ENCODE results near the gene CNTNAP1.

DNA sequence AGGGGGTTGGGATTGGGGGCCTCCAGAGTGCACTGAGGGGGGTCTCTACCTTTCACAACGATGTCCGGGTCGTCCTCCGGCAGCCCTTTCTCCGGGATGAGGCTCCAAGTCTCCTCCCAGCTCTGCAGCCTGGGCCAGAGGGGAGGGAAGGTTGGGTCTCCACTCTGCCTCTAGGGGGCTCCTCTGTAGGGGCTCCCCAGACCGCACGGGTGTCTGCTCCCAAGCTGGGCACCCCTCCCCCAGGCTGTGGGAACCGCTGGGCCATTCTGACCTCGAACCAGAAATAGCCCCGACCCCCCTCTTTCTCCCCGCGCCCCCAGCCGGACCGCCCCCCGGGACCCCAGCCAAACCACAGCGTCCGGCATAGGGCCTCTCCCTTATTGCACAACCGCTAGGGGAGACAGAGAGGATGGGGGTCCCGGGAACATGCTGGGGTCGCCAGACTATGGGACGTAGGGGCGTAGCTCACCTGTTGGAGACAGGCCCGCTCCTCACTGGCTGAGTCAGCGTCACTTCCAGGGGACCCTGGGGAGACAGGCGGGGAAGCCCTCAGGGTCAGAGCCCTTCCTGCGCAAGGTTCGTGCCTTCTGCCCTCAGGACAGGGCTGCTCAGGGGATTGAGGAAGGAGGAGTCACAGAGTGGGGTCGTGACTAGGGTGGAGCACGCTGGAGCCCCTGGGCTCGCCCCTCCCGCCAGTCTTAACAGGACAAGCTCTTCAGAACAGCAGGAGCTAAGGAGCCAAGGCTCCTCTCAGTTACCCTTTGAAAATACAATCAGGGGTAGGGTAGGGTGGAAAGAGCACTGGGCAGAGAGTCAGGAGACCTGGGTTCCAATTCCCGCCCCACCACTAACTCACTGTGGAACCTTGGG is 8.2 kb upstream of the CNTNAP1 start:
- TF ChIP-seq, protein P1, sequence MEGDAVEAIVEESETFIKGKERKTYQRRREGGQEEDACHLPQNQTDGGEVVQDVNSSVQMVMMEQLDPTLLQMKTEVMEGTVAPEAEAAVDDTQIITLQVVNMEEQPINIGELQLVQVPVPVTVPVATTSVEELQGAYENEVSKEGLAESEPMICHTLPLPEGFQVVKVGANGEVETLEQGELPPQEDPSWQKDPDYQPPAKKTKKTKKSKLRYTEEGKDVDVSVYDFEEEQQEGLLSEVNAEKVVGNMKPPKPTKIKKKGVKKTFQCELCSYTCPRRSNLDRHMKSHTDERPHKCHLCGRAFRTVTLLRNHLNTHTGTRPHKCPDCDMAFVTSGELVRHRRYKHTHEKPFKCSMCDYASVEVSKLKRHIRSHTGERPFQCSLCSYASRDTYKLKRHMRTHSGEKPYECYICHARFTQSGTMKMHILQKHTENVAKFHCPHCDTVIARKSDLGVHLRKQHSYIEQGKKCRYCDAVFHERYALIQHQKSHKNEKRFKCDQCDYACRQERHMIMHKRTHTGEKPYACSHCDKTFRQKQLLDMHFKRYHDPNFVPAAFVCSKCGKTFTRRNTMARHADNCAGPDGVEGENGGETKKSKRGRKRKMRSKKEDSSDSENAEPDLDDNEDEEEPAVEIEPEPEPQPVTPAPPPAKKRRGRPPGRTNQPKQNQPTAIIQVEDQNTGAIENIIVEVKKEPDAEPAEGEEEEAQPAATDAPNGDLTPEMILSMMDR (IDR thresholded peaks at IDR 0.05): peak in 4 of 6 experiments; percentile 15 to 44 (median 22)
- no peak for TF ChIP-seq POLR2A (IDR thresholded peaks at IDR 0.05)
